ENCODE results near the gene MYLK4. TPM values are rescaled to one million over a fixed set of nuclear protein-coding genes. Genes with fewer than 3 reads are reported as not detected.

MYLK4 gene
- total RNA-seq, 1 experiment from 2014 or later, result 0.73 TPM

DNA sequence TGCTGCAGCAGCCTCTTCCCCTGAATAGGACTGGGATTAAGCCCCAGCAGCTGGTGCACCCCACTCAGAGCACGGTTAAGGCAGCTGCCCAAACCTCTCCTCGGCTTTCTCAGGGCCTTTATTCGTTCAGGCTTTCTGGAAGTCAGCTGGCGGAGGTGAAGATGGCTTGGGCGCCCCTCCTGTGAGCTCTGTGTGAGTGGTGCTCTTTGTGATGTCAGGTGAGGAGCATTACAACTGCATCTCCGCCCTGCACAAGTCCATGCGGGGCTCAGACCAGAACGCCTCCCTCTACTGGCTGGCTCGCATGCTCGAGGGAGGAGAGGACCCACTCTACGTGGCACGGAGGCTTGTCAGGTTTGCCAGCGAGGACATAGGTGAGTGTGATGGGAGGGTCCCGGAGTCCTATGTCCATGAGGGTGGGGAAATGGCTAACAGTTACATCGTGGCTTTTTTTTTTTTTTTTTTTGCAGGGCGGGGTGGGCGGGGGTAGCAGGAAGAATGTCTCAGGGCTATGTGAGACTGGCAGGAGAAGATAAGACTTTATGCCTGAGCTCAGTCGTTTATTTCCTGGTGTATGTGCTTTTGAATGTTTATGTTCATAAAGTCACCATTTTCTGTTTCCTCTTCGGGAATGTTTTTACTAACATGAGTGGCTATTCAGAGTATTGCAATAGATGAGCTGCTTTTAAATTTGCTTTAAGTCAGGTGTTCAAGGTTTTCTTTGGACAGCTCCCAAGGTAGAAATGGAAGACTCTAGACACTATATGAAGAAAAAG, 32.7 kb upstream of the MYLK4 start:
- no peaks in the 10 kb centered on the region for H3K9me3 Mint-ChIP-seq (ENCODE audit: low read depth, unreplicated experiment)
- H3K36me3 Mint-ChIP-seq (ENCODE audit: insufficient read depth, unreplicated experiment), result peaks cover 20% of the 10 kb centered on the region
- DNase-seq, result no peak
- BruUV-seq (replicated peaks), result no TSS peak
- no peaks in the 10 kb centered on the region for H3K27me3 Mint-ChIP-seq (ENCODE audit: unreplicated experiment)
- no peak overlapping the region for H3K27ac Mint-ChIP-seq (ENCODE audit: unreplicated experiment)
- intact Hi-C loops (cut with micrococcal nuclease; ENCODE audit: unreplicated experiment), result no loop called here
- TF ChIP-seq, protein P1, sequence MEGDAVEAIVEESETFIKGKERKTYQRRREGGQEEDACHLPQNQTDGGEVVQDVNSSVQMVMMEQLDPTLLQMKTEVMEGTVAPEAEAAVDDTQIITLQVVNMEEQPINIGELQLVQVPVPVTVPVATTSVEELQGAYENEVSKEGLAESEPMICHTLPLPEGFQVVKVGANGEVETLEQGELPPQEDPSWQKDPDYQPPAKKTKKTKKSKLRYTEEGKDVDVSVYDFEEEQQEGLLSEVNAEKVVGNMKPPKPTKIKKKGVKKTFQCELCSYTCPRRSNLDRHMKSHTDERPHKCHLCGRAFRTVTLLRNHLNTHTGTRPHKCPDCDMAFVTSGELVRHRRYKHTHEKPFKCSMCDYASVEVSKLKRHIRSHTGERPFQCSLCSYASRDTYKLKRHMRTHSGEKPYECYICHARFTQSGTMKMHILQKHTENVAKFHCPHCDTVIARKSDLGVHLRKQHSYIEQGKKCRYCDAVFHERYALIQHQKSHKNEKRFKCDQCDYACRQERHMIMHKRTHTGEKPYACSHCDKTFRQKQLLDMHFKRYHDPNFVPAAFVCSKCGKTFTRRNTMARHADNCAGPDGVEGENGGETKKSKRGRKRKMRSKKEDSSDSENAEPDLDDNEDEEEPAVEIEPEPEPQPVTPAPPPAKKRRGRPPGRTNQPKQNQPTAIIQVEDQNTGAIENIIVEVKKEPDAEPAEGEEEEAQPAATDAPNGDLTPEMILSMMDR (IDR thresholded peaks at IDR 0.05; ENCODE audit: unreplicated experiment), result no peak
- CTCF ChIA-PET, result interaction anchor here (0.6 kb wide), 2 partner anchors 40 to 169 kb away, joined by 4 to 5 read pairs; no protein-coding TSS in a partner anchor
- H3K4me1 Mint-ChIP-seq (ENCODE audit: low read depth, unreplicated experiment), result no peaks in the 10 kb centered on the region
- H3K4me3 Mint-ChIP-seq (ENCODE audit: low read depth, unreplicated experiment), result no peak overlapping the region

DNA sequence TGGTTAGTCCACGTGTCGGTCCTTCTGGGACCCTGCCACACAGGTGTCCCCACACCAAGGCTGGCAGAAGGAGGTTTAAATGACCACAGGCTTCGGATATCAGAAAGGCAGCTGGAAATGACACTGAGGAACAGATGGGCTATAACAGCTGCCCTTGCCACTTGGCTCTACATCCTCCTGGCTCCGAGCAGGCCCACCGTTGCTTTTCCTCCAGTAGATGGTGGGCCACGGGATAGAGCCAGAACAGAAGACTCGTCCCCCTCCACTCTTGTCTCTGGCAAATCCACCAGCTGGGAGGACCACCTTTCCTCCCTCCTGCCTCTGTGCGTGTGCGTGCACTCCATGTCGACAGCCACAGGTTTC, 32.1 kb upstream of the MYLK4 start:
- Mint-ChIP-seq H3K9me3 (ENCODE audit: low read depth, unreplicated experiment) (no peaks in the 10 kb centered on the region), H3K4me3 (ENCODE audit: low read depth, unreplicated experiment) (no peak overlapping the region), H3K4me1 (ENCODE audit: low read depth, unreplicated experiment) (no peaks in the 10 kb centered on the region), H3K36me3 (ENCODE audit: insufficient read depth, unreplicated experiment) (peaks cover 18% of the 10 kb centered on the region), H3K27me3 (ENCODE audit: unreplicated experiment) (no peaks in the 10 kb centered on the region), H3K27ac (ENCODE audit: unreplicated experiment) (no peak overlapping the region)
- DNase-seq, result no peak
- intact Hi-C loops (cut with micrococcal nuclease; ENCODE audit: unreplicated experiment), result no loop called here
- TF ChIP-seq, protein P1 (IDR thresholded peaks at IDR 0.05; ENCODE audit: unreplicated experiment), result no peak
- CTCF ChIA-PET, result no interaction called here
- no TSS peak for BruUV-seq (replicated peaks)

DNA sequence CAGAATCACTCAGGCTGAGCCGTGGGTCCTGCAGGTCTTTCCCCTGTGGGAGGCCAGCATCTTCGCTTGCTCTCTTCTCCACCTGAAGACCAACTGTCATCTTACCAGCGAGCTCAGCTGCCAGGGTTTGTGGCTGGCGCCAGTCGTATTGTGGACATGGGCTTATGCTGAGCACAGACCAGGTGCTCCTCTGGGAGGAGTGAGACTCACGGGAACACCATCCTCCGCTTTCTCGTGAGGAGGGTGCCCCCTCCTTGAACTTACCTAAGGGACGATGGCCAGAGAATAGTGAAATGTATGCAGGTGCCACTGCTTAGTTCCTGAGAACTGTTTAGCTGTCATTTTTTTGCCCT, 31.6 kb upstream of the MYLK4 start:
- H3K27me3 Mint-ChIP-seq (ENCODE audit: unreplicated experiment), result no peaks in the 10 kb centered on the region
- H3K36me3 Mint-ChIP-seq (ENCODE audit: insufficient read depth, unreplicated experiment), result peaks cover 16% of the 10 kb centered on the region
- DNase-seq, result no peak

DNA sequence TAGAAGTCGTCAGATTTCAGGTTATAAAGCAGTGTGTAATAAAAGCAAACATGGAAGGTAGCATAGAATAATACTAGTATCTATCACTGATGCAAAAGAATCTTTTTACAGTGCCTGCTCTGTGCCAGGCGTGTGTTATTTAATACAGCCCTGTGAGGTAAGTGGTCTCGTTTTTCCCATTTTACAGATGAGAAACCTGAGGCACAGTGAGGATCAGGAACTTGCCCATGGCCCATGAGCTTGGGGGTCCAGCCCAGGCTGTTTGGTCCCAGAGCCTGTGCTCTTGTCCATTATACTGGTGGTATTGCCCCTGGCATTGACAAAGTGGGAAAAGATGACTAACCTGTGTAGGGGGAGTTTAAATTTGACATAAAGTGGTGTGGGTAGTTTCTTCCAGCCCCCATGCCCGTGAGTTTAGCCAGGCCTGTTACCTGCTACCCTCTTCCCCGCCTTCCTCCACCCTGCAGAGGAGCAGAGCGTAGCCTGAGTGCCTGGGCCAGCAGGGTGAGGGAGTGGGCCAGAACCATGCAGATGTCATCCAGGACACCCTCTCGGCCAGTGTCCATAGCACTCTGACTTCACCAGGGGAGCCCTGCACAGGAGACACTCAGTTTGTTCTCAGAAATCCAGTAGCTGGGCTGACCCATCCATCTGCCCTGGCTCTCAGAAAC, 31.1 kb upstream of the MYLK4 start:
- intact Hi-C loops (cut with micrococcal nuclease; ENCODE audit: unreplicated experiment), result no loop called here
- TF ChIP-seq, protein P1 (IDR thresholded peaks at IDR 0.05; ENCODE audit: unreplicated experiment), result no peak
- Mint-ChIP-seq H3K27ac (ENCODE audit: unreplicated experiment) (no peak overlapping the region), H3K36me3 (ENCODE audit: insufficient read depth, unreplicated experiment) (peaks cover 16% of the 10 kb centered on the region), H3K27me3 (ENCODE audit: unreplicated experiment) (no peaks in the 10 kb centered on the region), H3K9me3 (ENCODE audit: low read depth, unreplicated experiment) (no peaks in the 10 kb centered on the region), H3K4me1 (ENCODE audit: low read depth, unreplicated experiment) (no peaks in the 10 kb centered on the region), H3K4me3 (ENCODE audit: low read depth, unreplicated experiment) (no peak overlapping the region)
- BruUV-seq (replicated peaks), result no TSS peak
- CTCF ChIA-PET, result no interaction called here
- no peak for DNase-seq

More for the DNA sequence above, 31.6 kb upstream of the MYLK4 start:
- BruUV-seq (replicated peaks), result no TSS peak
- CTCF ChIA-PET, result no interaction called here
- H3K9me3 Mint-ChIP-seq (ENCODE audit: low read depth, unreplicated experiment), result no peaks in the 10 kb centered on the region
- H3K4me1 Mint-ChIP-seq (ENCODE audit: low read depth, unreplicated experiment), result no peaks in the 10 kb centered on the region
- intact Hi-C loops (cut with micrococcal nuclease; ENCODE audit: unreplicated experiment), result no loop called here
- TF ChIP-seq, protein P1 (IDR thresholded peaks at IDR 0.05; ENCODE audit: unreplicated experiment), result no peak
- H3K4me3 Mint-ChIP-seq (ENCODE audit: low read depth, unreplicated experiment), result no peak overlapping the region
- H3K27ac Mint-ChIP-seq (ENCODE audit: unreplicated experiment), result no peak overlapping the region
